HepG2 (cell line): ENCODE measurements around the gene ZNRF3.

Experiments
- MTF1 ChIP-seq: sonication (generic); formaldehyde crosslinking; IDR thresholded peaks from 2 replicates; pipeline ENCODE4 v1.5.0; 2020; ENCODE audit warnings: missing genetic modification reagents
- RAD51 ChIP-seq: fragments of 450-650 bp; IDR thresholded peaks from 2 replicates; pipeline ENCODE4 v1.6.1; 2016; ENCODE audit warnings: borderline replicate concordance
- ZFP36 ChIP-seq: fragments of 150-350 bp; IDR thresholded peaks from 2 replicates; pipeline ENCODE4 v1.6.1; 2018; ENCODE audit warnings: borderline replicate concordance, low read length, low read depth; ENCODE audit not compliant: partially characterized antibody
- ZNF430 ChIP-seq: sonication (generic); formaldehyde crosslinking; IDR thresholded peaks from 2 replicates; pipeline ENCODE4 v1.9.0; 2021; ENCODE audit warnings: mild to moderate bottlenecking, missing genetic modification reagents
- TF ChIP-seq, protein P1 (sequence below): sonication (generic); formaldehyde crosslinking; IDR thresholded peaks from 2 replicates; pipeline ENCODE4 v1.4.0; 2020; ENCODE audit warnings: missing genetic modification reagents
- TF ChIP-seq, protein P2 (sequence below): sonication (generic); formaldehyde crosslinking; IDR thresholded peaks from 2 replicates; pipeline ENCODE4 v1.4.0; 2020; ENCODE audit warnings: missing genetic modification reagents, borderline replicate concordance
- TF ChIP-seq, protein P3 (sequence below): sonication (generic); formaldehyde crosslinking; IDR thresholded peaks from 2 replicates; pipeline ENCODE4 v1.5.0; 2020; ENCODE audit warnings: mild to moderate bottlenecking, missing genetic modification reagents, moderate library complexity
- TF ChIP-seq, protein P4 (sequence below): sonication (generic); formaldehyde crosslinking; conservative IDR thresholded peaks from 2 replicates; pipeline ENCODE4 v1.4.0; 2020; ENCODE audit warnings: missing genetic modification reagents
- TF ChIP-seq, protein P5 (sequence below): sonication (generic); formaldehyde crosslinking; IDR thresholded peaks from 2 replicates; pipeline ENCODE4 v1.8.0; 2022; ENCODE audit warnings: low read depth, missing genetic modification reagents

DNA sequence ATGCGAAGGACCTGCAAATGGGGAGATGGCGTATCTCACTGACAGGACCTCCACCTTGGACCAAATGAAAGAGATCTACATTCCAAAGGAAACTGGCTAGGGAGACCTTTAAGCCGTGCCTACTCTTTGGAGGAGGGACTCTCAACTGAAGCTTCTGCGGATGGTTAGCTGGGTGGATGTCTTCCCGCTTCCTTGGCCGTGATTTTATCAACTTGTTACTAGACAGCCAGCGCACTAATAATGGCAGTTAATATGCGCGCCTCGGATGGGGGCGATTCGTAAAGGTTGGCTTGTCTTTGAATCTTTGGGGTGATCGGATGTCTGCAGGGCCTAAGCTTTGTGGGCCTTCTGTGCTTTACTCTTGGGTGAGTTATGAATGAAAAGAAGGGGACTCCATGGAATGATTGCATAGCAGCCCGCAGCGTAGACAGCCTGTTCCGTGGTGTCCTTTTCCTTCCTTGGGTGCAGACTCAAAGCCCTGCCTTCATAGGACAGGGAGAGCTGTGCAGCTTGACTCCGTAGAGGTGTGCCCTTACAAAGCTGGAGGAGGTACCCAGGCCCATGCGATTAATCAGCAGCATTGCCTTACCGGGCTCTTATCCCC is 1.5 kb downstream of the ZNRF3 start:
- TF ChIP-seq MTF1 (CRISPR knock-in tag) = no peak
- TF ChIP-seq, protein P1, sequence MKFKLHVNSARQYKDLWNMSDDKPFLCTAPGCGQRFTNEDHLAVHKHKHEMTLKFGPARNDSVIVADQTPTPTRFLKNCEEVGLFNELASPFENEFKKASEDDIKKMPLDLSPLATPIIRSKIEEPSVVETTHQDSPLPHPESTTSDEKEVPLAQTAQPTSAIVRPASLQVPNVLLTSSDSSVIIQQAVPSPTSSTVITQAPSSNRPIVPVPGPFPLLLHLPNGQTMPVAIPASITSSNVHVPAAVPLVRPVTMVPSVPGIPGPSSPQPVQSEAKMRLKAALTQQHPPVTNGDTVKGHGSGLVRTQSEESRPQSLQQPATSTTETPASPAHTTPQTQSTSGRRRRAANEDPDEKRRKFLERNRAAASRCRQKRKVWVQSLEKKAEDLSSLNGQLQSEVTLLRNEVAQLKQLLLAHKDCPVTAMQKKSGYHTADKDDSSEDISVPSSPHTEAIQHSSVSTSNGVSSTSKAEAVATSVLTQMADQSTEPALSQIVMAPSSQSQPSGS = no peak
- TF ChIP-seq, protein P2, sequence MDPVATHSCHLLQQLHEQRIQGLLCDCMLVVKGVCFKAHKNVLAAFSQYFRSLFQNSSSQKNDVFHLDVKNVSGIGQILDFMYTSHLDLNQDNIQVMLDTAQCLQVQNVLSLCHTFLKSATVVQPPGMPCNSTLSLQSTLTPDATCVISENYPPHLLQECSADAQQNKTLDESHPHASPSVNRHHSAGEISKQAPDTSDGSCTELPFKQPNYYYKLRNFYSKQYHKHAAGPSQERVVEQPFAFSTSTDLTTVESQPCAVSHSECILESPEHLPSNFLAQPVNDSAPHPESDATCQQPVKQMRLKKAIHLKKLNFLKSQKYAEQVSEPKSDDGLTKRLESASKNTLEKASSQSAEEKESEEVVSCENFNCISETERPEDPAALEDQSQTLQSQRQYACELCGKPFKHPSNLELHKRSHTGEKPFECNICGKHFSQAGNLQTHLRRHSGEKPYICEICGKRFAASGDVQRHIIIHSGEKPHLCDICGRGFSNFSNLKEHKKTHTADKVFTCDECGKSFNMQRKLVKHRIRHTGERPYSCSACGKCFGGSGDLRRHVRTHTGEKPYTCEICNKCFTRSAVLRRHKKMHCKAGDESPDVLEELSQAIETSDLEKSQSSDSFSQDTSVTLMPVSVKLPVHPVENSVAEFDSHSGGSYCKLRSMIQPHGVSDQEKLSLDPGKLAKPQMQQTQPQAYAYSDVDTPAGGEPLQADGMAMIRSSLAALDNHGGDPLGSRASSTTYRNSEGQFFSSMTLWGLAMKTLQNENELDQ (CRISPR knock-in tag) = no peak
- TF ChIP-seq ZFP36 = no peak
- TF ChIP-seq, protein P3, sequence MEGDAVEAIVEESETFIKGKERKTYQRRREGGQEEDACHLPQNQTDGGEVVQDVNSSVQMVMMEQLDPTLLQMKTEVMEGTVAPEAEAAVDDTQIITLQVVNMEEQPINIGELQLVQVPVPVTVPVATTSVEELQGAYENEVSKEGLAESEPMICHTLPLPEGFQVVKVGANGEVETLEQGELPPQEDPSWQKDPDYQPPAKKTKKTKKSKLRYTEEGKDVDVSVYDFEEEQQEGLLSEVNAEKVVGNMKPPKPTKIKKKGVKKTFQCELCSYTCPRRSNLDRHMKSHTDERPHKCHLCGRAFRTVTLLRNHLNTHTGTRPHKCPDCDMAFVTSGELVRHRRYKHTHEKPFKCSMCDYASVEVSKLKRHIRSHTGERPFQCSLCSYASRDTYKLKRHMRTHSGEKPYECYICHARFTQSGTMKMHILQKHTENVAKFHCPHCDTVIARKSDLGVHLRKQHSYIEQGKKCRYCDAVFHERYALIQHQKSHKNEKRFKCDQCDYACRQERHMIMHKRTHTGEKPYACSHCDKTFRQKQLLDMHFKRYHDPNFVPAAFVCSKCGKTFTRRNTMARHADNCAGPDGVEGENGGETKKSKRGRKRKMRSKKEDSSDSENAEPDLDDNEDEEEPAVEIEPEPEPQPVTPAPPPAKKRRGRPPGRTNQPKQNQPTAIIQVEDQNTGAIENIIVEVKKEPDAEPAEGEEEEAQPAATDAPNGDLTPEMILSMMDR (CRISPR knock-in tag) = no peak
- TF ChIP-seq RAD51 = no peak
- TF ChIP-seq, protein P4, sequence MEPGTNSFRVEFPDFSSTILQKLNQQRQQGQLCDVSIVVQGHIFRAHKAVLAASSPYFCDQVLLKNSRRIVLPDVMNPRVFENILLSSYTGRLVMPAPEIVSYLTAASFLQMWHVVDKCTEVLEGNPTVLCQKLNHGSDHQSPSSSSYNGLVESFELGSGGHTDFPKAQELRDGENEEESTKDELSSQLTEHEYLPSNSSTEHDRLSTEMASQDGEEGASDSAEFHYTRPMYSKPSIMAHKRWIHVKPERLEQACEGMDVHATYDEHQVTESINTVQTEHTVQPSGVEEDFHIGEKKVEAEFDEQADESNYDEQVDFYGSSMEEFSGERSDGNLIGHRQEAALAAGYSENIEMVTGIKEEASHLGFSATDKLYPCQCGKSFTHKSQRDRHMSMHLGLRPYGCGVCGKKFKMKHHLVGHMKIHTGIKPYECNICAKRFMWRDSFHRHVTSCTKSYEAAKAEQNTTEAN (CRISPR knock-in tag) = no peak
- TF ChIP-seq, protein P5, sequence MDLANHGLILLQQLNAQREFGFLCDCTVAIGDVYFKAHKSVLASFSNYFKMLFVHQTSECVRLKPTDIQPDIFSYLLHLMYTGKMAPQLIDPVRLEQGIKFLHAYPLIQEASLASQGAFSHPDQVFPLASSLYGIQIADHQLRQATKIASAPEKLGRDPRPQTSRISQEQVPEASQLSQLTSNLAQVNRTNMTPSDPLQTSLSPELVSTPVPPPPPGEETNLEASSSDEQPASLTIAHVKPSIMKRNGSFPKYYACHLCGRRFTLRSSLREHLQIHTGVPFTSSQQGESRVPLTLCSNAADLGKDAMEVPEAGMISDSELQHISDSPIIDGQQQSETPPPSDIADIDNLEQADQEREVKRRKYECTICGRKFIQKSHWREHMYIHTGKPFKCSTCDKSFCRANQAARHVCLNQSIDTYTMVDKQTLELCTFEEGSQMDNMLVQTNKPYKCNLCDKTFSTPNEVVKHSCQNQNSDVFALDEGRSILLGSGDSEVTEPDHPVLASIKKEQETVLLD (CRISPR knock-in tag) = no peak
- no peak for TF ChIP-seq ZNF430 (CRISPR knock-in tag)
